Activated CD8-positive, alpha-beta memory T cell treated with anti-CD3 and anti-CD28 coated beads, Interleukin-2, amount 50 U/mL, for 24 hours (primary cell): Measurements from ENCODE around the gene GLRX5.

Source experiments
- DNase-seq: peaks from one replicate; pipeline ENCODE4 v3.0.0-alpha.2; 2020; ENCODE audit errors: extremely low read depth

The GLRX5 gene

GRCh38 chr14:95536036-95536593 is 1.3 kb downstream of the GLRX5 start:
- no peak for DNase-seq

DNA sequence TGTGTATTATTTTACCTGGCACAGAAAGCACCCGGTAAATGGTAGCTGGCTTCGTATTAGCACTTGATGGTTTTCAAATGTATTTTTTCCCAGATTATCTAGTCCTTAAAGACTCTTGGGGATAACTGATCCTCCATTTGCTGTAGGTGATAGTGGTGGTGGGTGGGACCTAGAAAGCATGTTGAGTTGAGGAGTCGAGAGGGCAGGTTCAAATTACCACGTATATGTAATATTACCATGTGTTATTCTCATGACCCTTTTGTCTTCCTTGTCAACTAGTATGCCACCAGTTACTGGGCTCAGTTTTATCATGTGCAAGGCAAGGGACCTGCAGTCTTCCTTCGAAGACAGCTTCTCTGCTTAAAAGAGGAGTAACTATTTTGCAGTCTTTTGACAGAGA is 1.8 kb downstream of the GLRX5 start:
- DNase-seq: no peak

DNA sequence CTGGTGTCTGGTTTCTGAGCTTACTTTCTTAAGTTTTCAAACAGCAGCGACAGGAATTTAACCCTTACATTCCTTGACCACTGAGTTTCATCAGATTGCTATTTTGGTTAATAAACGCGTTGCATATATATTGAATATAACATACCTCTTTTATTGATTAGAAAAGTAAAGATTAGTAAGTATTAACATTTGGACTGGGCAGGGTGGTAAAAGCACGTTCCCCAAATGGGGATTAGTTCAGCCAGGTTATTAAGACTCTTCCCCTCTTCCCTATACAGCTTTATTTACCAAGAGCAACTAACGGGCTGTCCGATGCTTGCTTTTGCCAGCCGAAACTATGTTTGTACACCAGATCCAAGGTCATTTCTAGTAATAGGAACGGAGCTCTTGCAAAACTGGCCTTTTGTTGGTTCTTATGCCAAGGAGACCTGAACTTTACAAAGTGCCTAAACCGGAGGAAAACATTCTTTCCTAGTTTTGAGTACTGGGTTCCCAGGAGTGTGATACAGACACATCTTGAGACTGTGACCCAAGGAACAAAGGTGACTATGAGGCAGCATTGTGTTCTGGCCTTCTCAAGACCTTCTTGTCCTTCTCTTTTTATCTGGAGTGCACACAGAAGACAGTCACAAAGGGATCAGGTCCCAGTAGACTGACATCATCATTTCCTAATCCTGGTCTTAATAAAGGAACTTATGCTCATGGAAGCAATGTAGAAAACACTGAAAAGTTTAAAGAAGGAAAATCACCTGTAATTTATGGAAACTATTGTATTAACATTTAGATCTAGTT is 2.6 kb downstream of the GLRX5 start:
- DNase-seq: no peak

DNA sequence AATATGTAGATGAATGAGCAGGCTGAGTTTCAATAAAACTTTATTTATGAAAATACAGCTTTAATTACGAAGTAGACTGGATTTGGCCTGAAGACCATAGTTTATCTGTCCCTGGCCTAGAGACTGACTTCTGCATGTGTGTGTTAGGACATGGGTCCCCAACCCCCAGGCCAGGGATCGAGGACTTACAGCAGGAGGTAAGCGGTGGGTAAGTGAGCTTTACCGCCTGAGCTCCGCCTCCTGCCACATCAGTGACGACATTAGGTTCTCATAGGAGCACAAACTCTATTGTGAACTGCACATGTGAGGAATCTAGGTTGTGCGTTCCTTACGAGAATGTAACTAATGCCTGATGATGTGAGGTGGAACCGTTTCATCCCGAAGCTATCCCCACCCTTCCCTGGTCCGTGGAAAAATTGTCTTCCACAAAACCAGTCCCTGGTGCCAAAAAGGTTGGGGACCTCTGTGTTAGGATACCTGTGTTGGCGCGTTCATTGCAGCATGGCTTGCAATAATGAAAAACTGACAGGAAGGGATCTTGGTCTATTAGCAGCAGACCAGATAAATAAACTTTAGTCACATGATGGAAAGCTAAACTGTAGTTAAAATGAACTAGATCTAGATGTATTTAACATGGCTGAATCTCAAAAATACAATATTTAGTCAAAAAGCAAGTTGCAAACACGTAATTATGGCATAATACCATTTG is 4.1 kb downstream of the GLRX5 start:
- no peak for DNase-seq

DNA sequence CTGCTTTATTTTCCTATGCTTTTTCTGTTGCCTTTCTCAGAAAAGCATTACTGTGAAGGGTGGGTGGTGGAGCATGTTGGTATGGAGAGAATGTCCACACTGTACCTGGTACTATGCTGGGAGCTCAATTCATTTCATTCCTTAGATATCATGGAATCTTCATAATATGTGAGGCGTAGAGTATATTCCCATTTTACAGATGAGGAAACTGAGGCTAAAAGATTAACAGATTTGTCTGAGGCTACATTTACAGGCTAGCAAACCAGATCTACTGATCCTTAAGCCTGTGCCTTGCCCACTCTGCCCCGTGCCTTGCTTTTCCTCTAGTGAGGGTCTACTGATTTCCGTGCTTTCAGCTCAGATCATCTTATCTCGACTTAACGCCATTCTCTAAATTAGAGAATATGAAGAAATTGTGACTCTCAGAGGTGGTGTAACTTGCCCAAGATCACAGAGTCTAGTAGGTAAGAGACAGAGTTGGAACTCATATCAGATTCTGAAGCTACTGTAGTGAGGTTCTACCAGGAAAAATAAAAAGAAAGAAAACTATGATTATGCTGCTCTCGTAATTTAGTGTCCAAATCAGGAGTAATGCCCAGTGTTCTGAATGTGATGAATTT is 5.5 kb downstream of the GLRX5 start:
- no peak for DNase-seq

DNA sequence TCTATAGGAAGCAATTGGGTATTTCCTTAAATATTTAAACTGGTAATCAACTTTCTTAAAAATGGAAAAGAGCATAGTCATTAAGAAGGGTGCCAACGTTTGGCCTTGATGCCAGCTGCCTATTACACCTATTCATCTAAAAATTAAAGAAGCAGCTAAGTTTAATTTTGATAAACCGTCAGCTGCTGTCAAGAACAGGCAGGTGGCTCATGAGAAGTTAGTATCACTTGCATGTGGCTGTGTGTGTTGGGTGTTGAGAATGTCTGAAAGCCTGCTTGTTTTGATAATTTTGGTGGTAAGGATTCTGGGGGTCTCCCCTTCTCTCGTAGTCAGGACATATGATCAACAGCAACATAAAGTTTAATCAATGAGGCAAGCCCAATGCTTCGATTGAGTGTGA is 6.5 kb downstream of the GLRX5 start:
- DNase-seq: no peak

DNA sequence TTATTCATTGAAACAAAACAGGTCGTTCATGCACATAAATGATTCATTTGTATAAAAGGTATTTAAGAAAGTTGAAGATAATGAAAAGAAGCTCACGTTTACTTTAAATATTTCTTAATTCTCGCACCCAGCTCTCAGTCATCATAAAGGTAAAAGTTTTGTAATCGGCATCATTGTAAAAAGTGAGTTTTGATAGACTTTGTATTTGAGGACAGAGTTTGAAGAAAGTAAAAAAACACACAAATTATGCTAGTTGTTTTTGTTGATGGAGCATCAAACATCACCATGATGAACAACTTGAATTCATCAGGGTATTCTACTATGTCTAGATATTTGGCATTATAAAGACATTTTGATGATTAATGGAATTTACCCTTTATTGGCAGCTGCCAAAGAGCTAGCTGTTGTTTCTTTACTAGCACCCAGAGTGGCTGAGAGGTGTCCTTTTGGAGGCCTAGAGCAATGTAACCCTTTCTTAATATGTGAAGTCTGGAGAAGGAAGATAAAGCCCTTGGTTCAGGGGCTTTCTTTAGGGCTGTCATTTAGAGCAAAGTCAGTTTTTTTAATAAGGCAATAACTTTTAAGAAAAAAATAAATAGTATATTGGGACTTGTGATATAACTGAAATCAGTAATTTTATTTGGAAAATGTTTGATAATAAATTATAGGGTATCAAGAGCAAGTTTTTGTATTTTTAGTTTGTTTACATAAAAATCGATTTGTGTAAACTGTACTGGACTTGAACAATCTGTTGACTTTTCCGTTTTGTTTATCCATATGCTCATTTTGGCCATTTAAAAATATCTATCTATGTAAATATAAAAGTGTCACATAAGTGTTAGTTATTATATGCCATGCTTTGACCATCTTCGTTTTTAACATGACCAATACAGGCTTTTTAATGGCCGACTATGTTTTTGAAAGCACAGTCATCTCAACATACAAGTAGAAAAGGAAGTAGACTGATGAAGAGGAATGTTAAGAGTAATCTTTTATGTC is 7.4 kb downstream of the GLRX5 start:
- DNase-seq: no peak

GRCh38 chr14:95543021-95543420 is 8.2 kb downstream of the GLRX5 start:
- DNase-seq: no peak

GRCh38 chr14:95544588-95544987 is 9.7 kb downstream of the GLRX5 start:
- no peak for DNase-seq

- no peak for DNase-seq
Observed at GRCh38 chr14:95545515-95546168, 10.8 kb downstream of the GLRX5 start.

GRCh38 chr14:95547272-95547625 is 12.4 kb downstream of the GLRX5 start:
- DNase-seq: no peak

- DNase-seq: no peak
Observed at GRCh38 chr14:95547626-95548327, 12.9 kb downstream of the GLRX5 start.

DNA sequence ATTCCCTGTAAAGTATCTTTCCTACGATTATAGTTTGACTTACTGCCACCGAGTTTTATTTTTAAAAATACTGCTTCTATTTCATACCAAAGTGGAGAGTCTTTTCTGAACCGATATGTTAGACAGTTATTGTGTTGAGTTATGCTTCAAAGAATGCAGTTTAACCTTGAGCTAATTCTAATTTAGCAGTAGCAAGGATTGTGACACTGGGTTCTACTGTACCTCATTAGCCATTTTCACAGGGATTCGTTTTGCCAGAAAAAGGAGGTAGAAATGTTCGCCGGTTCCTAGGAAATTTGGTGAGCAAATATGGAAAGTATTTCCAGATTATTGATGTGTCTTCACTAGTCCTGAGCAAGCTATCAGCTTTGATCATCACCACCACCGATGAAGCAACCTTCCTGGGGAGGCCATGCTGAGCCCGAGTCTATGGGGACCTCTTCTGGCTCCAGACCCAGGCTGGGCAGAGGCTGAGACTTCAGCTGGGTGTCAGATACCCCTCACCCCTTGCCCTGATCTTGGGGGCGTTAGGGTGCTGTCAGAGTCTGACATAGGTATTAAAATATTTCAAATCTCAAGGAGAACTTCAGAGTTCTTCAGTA is 13.6 kb downstream of the GLRX5 start:
- no peak for DNase-seq

GRCh38 chr14:95549656-95550585 is 15.1 kb downstream of the GLRX5 start:
- DNase-seq: no peak

GRCh38 chr14:95551435-95551834 is 16.6 kb downstream of the GLRX5 start:
- no peak for DNase-seq

GRCh38 chr14:95553141-95553540 is 18.3 kb downstream of the GLRX5 start:
- no peak for DNase-seq

- no peak for DNase-seq
Observed at GRCh38 chr14:95555053-95555452, 20.2 kb downstream of the GLRX5 start.

DNA sequence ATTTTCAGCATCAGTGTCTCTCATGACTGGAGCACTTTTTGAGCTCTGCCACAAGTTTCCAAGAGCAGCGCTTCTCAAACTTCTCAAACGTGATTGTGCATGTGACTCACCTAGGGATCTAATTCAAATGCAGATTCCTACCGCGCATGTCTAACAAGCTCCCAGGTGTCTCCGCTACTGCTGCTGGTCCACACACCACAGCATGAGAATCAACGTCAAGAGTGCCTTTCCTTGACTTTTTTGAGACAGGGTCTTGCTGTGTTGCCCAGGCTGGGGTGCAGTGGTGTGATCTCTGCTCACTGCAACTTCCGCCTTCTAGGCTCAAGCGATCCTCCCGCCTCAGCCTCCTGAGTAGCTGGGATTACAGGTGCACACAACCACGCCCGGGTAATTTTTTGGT is 22.4 kb downstream of the GLRX5 start:
- DNase-seq: no peak

DNA sequence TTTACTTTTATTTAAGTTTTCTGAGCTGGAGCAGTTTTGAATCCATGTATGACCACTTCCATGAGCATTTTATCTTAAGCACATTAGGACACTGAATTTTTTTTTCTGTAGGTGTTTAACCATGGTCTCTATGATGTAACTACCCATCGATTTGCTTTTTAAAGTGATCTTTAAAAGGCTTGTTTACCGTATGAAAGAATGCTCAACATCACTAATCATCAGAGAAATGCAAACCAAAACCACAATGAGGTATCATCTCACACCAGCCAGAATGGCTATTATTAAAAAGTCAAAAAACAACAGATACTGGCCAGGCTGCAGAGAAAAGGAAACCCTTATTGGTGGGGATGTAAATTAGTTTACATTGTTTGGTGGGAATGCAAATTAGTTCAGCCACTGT is 23.0 kb downstream of the GLRX5 start:
- no peak for DNase-seq
